Measurements from ENCODE around the gene PHF8. TPM values are rescaled to one million over a fixed set of nuclear protein-coding genes. Genes with fewer than 3 reads are reported as not detected.

The PHF8 gene
- 8.5 and 10.9 TPM in 2 replicates for total RNA-seq

- no peak for TF ChIP-seq CTCF (conservative IDR thresholded peaks at IDR 0.05; ENCODE audit: low read depth, low read length)
- peak; percentile 58 for DNase-seq (ENCODE audit: low read depth)
- H3K4me3 ChIP-seq (ENCODE audit: low read depth, low read length) = peak within 1 kb of the TSS; percentile 79
Measured at GRCh38 chrX:54044126-54044876, at the start of gene PHF8. PHF8 (minus strand) TSS chrX:54044473; CDS start chrX:54042728, 1,745 bp downstream.

- H3K4me3 ChIP-seq (ENCODE audit: low read depth, low read length) = no peak overlapping the region
- DNase-seq (ENCODE audit: low read depth) = no peak
- no peak for TF ChIP-seq CTCF (conservative IDR thresholded peaks at IDR 0.05; ENCODE audit: low read depth, low read length)
Measured at GRCh38 chrX:54093571-54093970, 49.3 kb upstream of the PHF8 start.

GRCh38 chrX:54093159-54093558 lies 48.9 kb upstream of the PHF8 start:
- no peak for TF ChIP-seq CTCF (conservative IDR thresholded peaks at IDR 0.05; ENCODE audit: low read depth, low read length)
- no peak for DNase-seq (ENCODE audit: low read depth)
- H3K4me3 ChIP-seq (ENCODE audit: low read depth, low read length) = no peak overlapping the region

GRCh38 chrX:54090880-54091279 lies 46.6 kb upstream of the PHF8 start:
- no peak overlapping the region for H3K4me3 ChIP-seq (ENCODE audit: low read depth, low read length)
- DNase-seq (ENCODE audit: low read depth) = no peak
- TF ChIP-seq CTCF (conservative IDR thresholded peaks at IDR 0.05; ENCODE audit: low read depth, low read length) = no peak

- DNase-seq (ENCODE audit: low read depth) = no peak
- no peak overlapping the region for H3K4me3 ChIP-seq (ENCODE audit: low read depth, low read length)
- TF ChIP-seq CTCF (conservative IDR thresholded peaks at IDR 0.05; ENCODE audit: low read depth, low read length) = no peak
Measured at GRCh38 chrX:54089191-54089590, 44.9 kb upstream of the PHF8 start.

- H3K4me3 ChIP-seq (ENCODE audit: low read depth, low read length) = no peak overlapping the region
- no peak for TF ChIP-seq CTCF (conservative IDR thresholded peaks at IDR 0.05; ENCODE audit: low read depth, low read length)
- no peak for DNase-seq (ENCODE audit: low read depth)
Measured at GRCh38 chrX:54087661-54088060, 43.4 kb upstream of the PHF8 start.

GRCh38 chrX:54085666-54086065 lies 41.4 kb upstream of the PHF8 start:
- no peak for DNase-seq (ENCODE audit: low read depth)
- no peak for TF ChIP-seq CTCF (conservative IDR thresholded peaks at IDR 0.05; ENCODE audit: low read depth, low read length)

More at GRCh38 chrX:54085666-54086065, 41.4 kb upstream of the PHF8 start:
- no peak overlapping the region for H3K4me3 ChIP-seq (ENCODE audit: low read depth, low read length)

Data from epithelial cell of proximal tubule (primary cell).